PFSK-1 (cell line): ENCODE measurements around the gene IKZF2.

Experiments used
- FOXP2 ChIP-seq: optimal IDR thresholded peaks from 2 replicates; pipeline ENCODE3; 2011; ENCODE audit warnings: borderline replicate concordance, control low read depth, inconsistent platforms; ENCODE audit not compliant: insufficient read depth; ENCODE audit errors: extremely low read length, extremely low read depth
- POLR2AphosphoS5 ChIP-seq: IDR thresholded peaks from 2 replicates; pipeline ENCODE4 v1.6.1; 2012; ENCODE audit warnings: low read depth, mild to moderate bottlenecking, control low read depth, low read length, moderate library complexity
- REST ChIP-seq, 2 experiments: IDR thresholded peaks; 2 replicates each; pipeline versions ENCODE4 v1.6.1 to v1.8.0; 2011 to 2012; ENCODE audit warnings: low read depth in 2 of 2, low read length in 2 of 2, control low read depth in 1 of 2, inconsistent platforms in 1 of 2, mild to moderate bottlenecking in 1 of 2, moderate library complexity in 1 of 2; ENCODE audit not compliant: insufficient read depth in 1 of 2
- SIN3A ChIP-seq: IDR thresholded peaks from 2 replicates; pipeline ENCODE4 v1.6.1; 2012; ENCODE audit warnings: mild to moderate bottlenecking, low read length, moderate library complexity, borderline replicate concordance; ENCODE audit not compliant: insufficient read depth
- TAF1 ChIP-seq: IDR thresholded peaks from 2 replicates; pipeline ENCODE4 v1.6.1; 2012; ENCODE audit warnings: low read length, control low read depth, borderline replicate concordance; ENCODE audit not compliant: insufficient read depth

IKZF2 gene

DNA sequence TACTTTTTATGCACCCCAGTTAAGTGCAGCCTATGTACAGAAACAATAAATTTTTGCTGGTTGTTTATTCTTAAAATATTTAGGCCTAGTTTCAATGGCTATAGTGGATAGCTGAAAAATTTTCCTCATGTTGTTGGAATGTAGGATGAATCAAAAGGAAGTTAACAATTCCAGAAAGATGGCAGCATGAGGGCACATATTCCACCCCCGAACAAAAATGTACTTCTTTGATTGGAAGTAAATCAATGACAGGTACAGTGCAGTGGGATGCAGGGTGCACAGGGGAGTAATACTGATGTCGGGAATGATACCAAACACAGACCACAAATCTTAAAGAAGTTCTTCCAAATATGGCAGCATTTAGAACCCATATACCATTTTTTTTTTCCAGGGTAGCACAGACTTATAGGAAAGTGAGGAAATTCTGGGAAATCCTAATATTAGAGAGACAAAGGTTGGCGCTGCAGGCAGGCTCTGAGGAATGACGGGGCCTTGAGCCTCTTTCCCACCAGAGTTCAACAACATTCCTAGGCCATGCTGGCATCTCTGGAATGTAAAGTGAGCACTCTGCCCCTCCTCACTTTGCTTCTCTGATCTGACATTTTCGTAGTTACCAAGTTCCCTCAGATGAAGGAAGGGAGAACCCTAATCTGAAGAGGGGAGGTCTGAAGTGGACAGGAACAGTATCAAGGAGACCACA, 36.6 kb upstream of the IKZF2 start:
- TF ChIP-seq REST (IDR thresholded peaks at IDR 0.05; ENCODE audit: insufficient read depth in 1 of 2, low read depth in 2 of 2, low read length in 2 of 2) (no peak), SIN3A (no peak), POLR2AphosphoS5 (no peak), FOXP2 (no peak), TAF1 (no peak)

- TF ChIP-seq SIN3A (no peak), POLR2AphosphoS5 (no peak), TAF1 (no peak), FOXP2 (no peak), REST (IDR thresholded peaks at IDR 0.05; ENCODE audit: insufficient read depth in 1 of 2, low read depth in 2 of 2, low read length in 2 of 2) (no peak)
Measured at GRCh38 chr2:213187386-213187785, 36.0 kb upstream of the IKZF2 start.

DNA sequence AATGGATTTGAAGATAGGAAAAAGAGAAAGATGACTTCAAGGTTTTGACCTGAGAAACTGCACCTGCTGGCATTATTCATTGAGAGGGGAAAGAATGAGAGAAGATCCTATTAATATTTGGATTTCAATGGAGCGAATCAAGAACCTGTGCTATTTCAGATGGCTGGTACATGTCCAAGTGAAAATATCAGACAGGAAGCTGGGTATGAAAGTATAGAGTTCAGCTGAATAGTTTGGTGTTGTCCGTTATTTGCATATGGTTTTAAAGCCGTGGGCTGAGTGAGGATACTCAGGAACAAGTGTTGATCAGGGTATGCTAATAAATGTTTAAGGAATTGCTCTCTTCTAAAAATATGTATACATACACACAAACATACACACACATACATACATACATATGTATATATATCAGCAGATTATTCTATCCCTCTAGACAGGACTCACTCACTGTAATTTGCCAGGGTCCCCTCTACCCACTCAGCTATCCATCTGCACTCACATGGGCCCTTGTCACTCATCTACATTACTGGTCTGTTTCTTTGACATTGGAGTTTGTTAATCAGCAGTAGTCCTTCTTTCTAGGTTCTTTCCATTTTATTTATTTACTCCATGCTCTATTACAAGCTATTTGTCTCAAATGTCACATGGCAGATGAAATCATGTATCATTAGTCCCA, 33.9 kb upstream of the IKZF2 start:
- TF ChIP-seq TAF1: no peak
- no peak for TF ChIP-seq SIN3A
- TF ChIP-seq POLR2AphosphoS5: no peak
- TF ChIP-seq REST (IDR thresholded peaks at IDR 0.05; ENCODE audit: insufficient read depth in 1 of 2, low read depth in 2 of 2, low read length in 2 of 2): no peak
- TF ChIP-seq FOXP2: no peak

DNA sequence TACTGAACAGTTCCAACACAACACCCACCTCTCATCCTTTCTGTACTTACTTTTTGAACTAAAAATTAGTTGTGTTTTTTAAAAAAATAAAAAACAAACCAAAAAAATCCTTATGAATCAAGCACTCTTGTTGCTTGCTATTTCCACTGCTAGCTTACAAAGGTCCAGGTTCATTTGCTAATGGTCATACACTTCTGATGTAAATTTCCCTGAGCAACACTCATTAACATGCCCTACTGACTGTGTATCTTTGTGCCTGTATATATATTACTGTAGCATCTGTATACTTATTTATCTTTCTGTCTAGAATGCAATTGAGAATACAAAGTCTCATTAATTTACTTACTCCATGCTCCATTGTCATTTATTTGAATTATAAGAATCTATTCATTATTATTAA, 30.3 kb upstream of the IKZF2 start:
- TF ChIP-seq POLR2AphosphoS5 (no peak), FOXP2 (no peak), SIN3A (no peak), TAF1 (no peak), REST (IDR thresholded peaks at IDR 0.05; ENCODE audit: insufficient read depth in 1 of 2, low read depth in 2 of 2, low read length in 2 of 2) (no peak)
